HEK293T (cell line): Measurements from ENCODE around the gene TMEM229B.

ENCODE experiments used
- ARNT ChIP-seq: fragments of 450-650 bp; IDR thresholded peaks from 2 replicates; pipeline ENCODE4 v1.6.1; 2017; ENCODE audit warnings: mild to moderate bottlenecking
- BHLHE40 ChIP-seq: fragments of 450-650 bp; IDR thresholded peaks from 2 replicates; pipeline ENCODE4 v1.6.1; 2016; ENCODE audit warnings: mild to moderate bottlenecking, moderate library complexity, borderline replicate concordance
- ELF4 ChIP-seq: fragments of 450-650 bp; IDR thresholded peaks from 2 replicates; pipeline ENCODE4 v1.6.1; 2017; ENCODE audit warnings: antibody characterized with exemption
- FOXA1 ChIP-seq: fragments of 450-650 bp; IDR thresholded peaks from 2 replicates; pipeline ENCODE4 v1.6.1; 2016; ENCODE audit warnings: mild to moderate bottlenecking
- FOXK2 ChIP-seq: fragments of 450-650 bp; IDR thresholded peaks from 2 replicates; pipeline ENCODE4 v1.6.1; 2016; ENCODE audit warnings: mild to moderate bottlenecking
- LEF1 ChIP-seq: fragments of 450-650 bp; IDR thresholded peaks from 2 replicates; pipeline ENCODE4 v1.6.1; 2017; ENCODE audit warnings: mild to moderate bottlenecking, borderline replicate concordance
- SP1 ChIP-seq: fragments of 450-650 bp; IDR thresholded peaks from 2 replicates; pipeline ENCODE4 v1.6.1; 2017
- TARDBP ChIP-seq: fragments of 450-650 bp; IDR thresholded peaks from 2 replicates; pipeline ENCODE4 v1.6.1; 2016
- ZNF384 ChIP-seq: fragments of 450-650 bp; IDR thresholded peaks from 2 replicates; pipeline ENCODE4 v1.6.1; 2016

GRCh38 chr14:67493092-67493717 is 4.7 kb upstream of the TMEM229B start:
- no peak for TF ChIP-seq SP1
- TF ChIP-seq ARNT, result no peak
- no peak for TF ChIP-seq ZNF384
- no peak for TF ChIP-seq ELF4
- no peak for TF ChIP-seq BHLHE40
- no peak for TF ChIP-seq FOXA1
- no peak for TF ChIP-seq LEF1
- no peak for TF ChIP-seq TARDBP
- no peak for TF ChIP-seq FOXK2
